Measurements from ENCODE around the gene IER2. TPM values are rescaled to one million over a fixed set of nuclear protein-coding genes. Genes with fewer than 3 reads are reported as not detected.

Gene IER2
- total and polyA plus RNA-seq, 2 of the 4 experiments (the other 2 are of a cell fraction), result 7.7 to 102 TPM

GRCh38 chr19:13152356-13152973 lies 2.3 kb downstream of the IER2 start:
- Histone ChIP-seq H2BK120ac (ENCODE audit: low read depth, low read length) (peak overlapping the region; percentile 77), H3K9me1 (ENCODE audit: insufficient read depth, low read length) (peaks cover 4% of the 10 kb centered on the region; the same call in 1 of the 2 replicates), H3K4ac (ENCODE audit: low read depth, low read length) (peak overlapping the region; percentile 86), H3K36me3 (ENCODE audit: control insufficient read depth, insufficient read depth, low read length) (peaks cover 2% of the 10 kb centered on the region; the same call in 1 of the 2 replicates), H2BK5ac (ENCODE audit: low read depth, low read length, poor library complexity, severe bottlenecking) (peak overlapping the region; percentile 82), H2BK15ac (ENCODE audit: low read depth, low read length) (peak overlapping the region; percentile 54; the same call in 2 of the 3 replicates), H3K4me2 (ENCODE audit: low read depth, low read length) (peak overlapping the region; percentile 81), H3K27ac (ENCODE audit: insufficient read depth, low read length) (peak overlapping the region; percentile 81), H3K14ac (replicated peaks; ENCODE audit: low read depth, low read length) (peak overlapping the region; percentile 87), H4K8ac (ENCODE audit: low read depth in 2 of 2, low read length in 2 of 2) (peak overlapping the region; percentile 75 to 86), H3K9ac (ENCODE audit: low read depth, low read length) (peak overlapping the region; percentile 80), H2AK9ac (replicated peaks; ENCODE audit: low read depth, low read length, poor library complexity) (peak overlapping the region; percentile 93), H4K20me1 (ENCODE audit: insufficient read depth, low read length) (peaks cover 29% of the 10 kb centered on the region), H3K4me3 (ENCODE audit: insufficient read depth, low read depth, low read length) (peak overlapping the region; percentile 82), H2BK20ac (ENCODE audit: low read depth, low read length) (0 out of 2 replicates have a peak overlapping the region, but pooled peaks have one; percentile 8), H3K9me3 (ENCODE audit: control insufficient read depth, insufficient read depth, low read length) (no peaks in the 10 kb centered on the region), H2AFZ (replicated peaks; ENCODE audit: low read length, poor library complexity) (peak overlapping the region; percentile 84), H3K79me1 (ENCODE audit: low read depth in 1 of 2, low read length in 2 of 2) (peaks cover 2 to 47% of the 10 kb centered on the region in 2 experiments; a peak in 2 of 4 replicates), H3K4me1 (ENCODE audit: control insufficient read depth, insufficient read depth, low read length) (peaks cover 17% of the 10 kb centered on the region), H3K56ac (ENCODE audit: extremely low read depth, insufficient read depth, low read length) (peak overlapping the region; percentile 92), H4K5ac (ENCODE audit: low read depth, low read length) (peak overlapping the region; percentile 43), H3K27me3 (ENCODE audit: control insufficient read depth, insufficient read depth, low read length) (no peaks in the 10 kb centered on the region), H2AK5ac (ENCODE audit: low read depth, low read length) (peak overlapping the region; percentile 95), H3K23ac (ENCODE audit: low read depth, low read length) (peak overlapping the region; percentile 90), H3K18ac (ENCODE audit: low read depth, low read length) (peak overlapping the region; percentile 48), H4K91ac (ENCODE audit: insufficient read depth, low read depth, low read length) (peak overlapping the region; percentile 64)
- no peak for TF ChIP-seq BHLHE40 (IDR thresholded peaks at IDR 0.05; ENCODE audit: low read depth, low read length)
- TF ChIP-seq MAZ (IDR thresholded peaks at IDR 0.05; ENCODE audit: borderline replicate concordance, low read depth, low read length), result no peak
- CTCF ChIA-PET, result interaction anchor here (1.0 to 1.5 kb wide), 2 partner anchors 9 to 26 kb away, joined by 3 read pairs; no protein-coding TSS in a partner anchor
- in situ Hi-C loops (cut with MboI; ENCODE audit: low sequenced_read_pairs) (loop anchor here (10.0 kb wide), 1 partner anchor 692 kb away; no protein-coding TSS in a partner anchor), dilution Hi-C loops (cut with HindIII; ENCODE audit: low sequenced_read_pairs, unreplicated experiment) (no loop called here), intact Hi-C loops (cut with micrococcal nuclease) (loop anchor here (1.0 kb wide), 1 partner anchor 34 kb away; the partner anchor contains the start of gene NACC1)
- WGBS, 2 experiments (ENCODE audit: extremely low coverage in 2 of 2, insufficient read length in 1 of 2), result 3% methylated on average over 8 of the region's 25 CpGs; no CpG with 5 or more reads in 1 of the 2 experiments
- POLR2A ChIA-PET (ENCODE audit: unreplicated experiment), result interaction anchor here (0.5 to 1.7 kb wide), 5 partner anchors 11 to 719 kb away, joined by 3 to 5 read pairs (median 4); no protein-coding TSS in a partner anchor
- DNase-seq (no peak), ATAC-seq (ENCODE audit: low read depth) (peak; percentile 0; the same call in 1 of the 2 replicates)
- BruUV-seq (replicated peaks), result no TSS peak

Data from IMR-90 (cell line).